Ishikawa (cell line): ENCODE results near the gene ATP8A2.

ENCODE experiments used
- CREB1 ChIP-seq: IDR thresholded peaks from 2 replicates; pipeline ENCODE4 v1.6.1; 2012; ENCODE audit warnings: low read depth
- EGR1 ChIP-seq: IDR thresholded peaks from 2 replicates; pipeline ENCODE4 v1.6.1; 2012

DNA sequence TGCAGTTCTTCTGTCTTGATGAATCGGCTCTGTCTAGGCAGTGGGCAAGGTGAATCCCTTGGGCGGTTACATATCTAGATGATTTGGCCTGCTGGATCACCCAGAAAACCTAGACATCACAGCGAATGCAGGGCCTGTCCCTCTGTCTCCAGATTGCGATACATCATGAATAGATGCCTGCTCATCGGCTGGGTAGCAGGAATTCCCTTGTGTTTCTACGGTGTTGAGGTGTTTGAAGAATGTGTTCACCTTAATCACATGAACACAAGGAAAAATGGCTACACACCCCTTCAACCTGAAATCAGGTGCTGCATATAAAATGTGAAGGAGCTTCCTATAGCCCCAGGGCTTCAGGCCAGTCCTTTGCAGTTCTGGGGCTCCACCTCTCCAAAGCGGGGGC lies 398.8 kb downstream of the ATP8A2 start:
- no peak for TF ChIP-seq EGR1
- TF ChIP-seq CREB1 = no peak
